HepG2 (cell line): ENCODE results near the gene ADM. TPM values are rescaled to one million over a fixed set of nuclear protein-coding genes. Genes with fewer than 3 reads are reported as not detected.

Source experiments
- EHMT2 ChIP-seq: fragments of 200-600 bp; sonication (generic); IDR thresholded peaks from 2 replicates; pipeline ENCODE4 v1.7.0; 2017; ENCODE audit warnings: antibody characterized with exemption, low read depth, low read length, borderline replicate concordance
- FOXK2 ChIP-seq: fragments of 450-650 bp; IDR thresholded peaks from 2 replicates; pipeline ENCODE4 v1.6.1; 2016
- GZF1 ChIP-seq: sonication (generic); formaldehyde crosslinking; IDR thresholded peaks from 2 replicates; pipeline ENCODE4 v1.5.1; 2020; ENCODE audit warnings: mild to moderate bottlenecking, missing genetic modification reagents
- HHEX ChIP-seq: IDR thresholded peaks from 2 replicates; pipeline ENCODE4 v1.6.1; 2016; ENCODE audit warnings: control low read depth
- JUND ChIP-seq: sonication (generic); formaldehyde crosslinking; IDR thresholded peaks from 2 replicates; pipeline ENCODE4 v1.8.0; 2022; ENCODE audit warnings: mild to moderate bottlenecking, missing genetic modification reagents
- MEIS2 ChIP-seq: sonication (generic); formaldehyde crosslinking; IDR thresholded peaks from 2 replicates; pipeline ENCODE4 v1.9.0; 2021; ENCODE audit warnings: mild to moderate bottlenecking, missing genetic modification reagents
- MTA1 ChIP-seq: sonication (generic); formaldehyde crosslinking; IDR thresholded peaks from 2 replicates; pipeline ENCODE4 v1.4.0; 2020; ENCODE audit warnings: missing genetic modification reagents, mild to moderate bottlenecking, borderline replicate concordance
- SPEN ChIP-seq: sonication (generic); formaldehyde crosslinking; IDR thresholded peaks from 2 replicates; pipeline ENCODE4 v1.5.1; 2020; ENCODE audit warnings: low read depth, mild to moderate bottlenecking, missing genetic modification reagents
- XRCC5 ChIP-seq: fragments of 200-400 bp; formaldehyde crosslinking; optimal IDR thresholded peaks from 2 replicates; pipeline ENCODE3; 2017; ENCODE audit warnings: mild to moderate bottlenecking, low read length
- ZBTB21 ChIP-seq: sonication (generic); formaldehyde crosslinking; IDR thresholded peaks from 2 replicates; pipeline ENCODE4 v1.4.0; 2020; ENCODE audit warnings: missing genetic modification reagents
- ZNF350 ChIP-seq: sonication (generic); formaldehyde crosslinking; IDR thresholded peaks from 2 replicates; pipeline ENCODE4 v1.4.0; 2020; ENCODE audit warnings: mild to moderate bottlenecking, low read depth, missing genetic modification reagents, borderline replicate concordance
- ZNF431 ChIP-seq: sonication (generic); formaldehyde crosslinking; IDR thresholded peaks from 2 replicates; pipeline ENCODE4 v1.9.0; 2022; ENCODE audit warnings: missing genetic modification reagents, low read depth, mild to moderate bottlenecking, borderline replicate concordance
- ZNF703 ChIP-seq: sonication (generic); formaldehyde crosslinking; IDR thresholded peaks from 2 replicates; pipeline ENCODE4 v1.5.1; 2020; ENCODE audit warnings: missing genetic modification reagents, mild to moderate bottlenecking, moderate library complexity, borderline replicate concordance
- polyA plus RNA-seq, 8 experiments: library from polyadenylated mRNA; depleted of rRNA in 3 of 8; stranded (reverse) in 7 of 8; unstranded in 1 of 8; fragments of >200 nt; fragmentation: Illumina TruSeq in 4 of 8; extraction: Trizol in 4 of 8; gene quantifications; 2 replicates each; pipeline versions ENCODE4 v1.2.1 to v1.2.3, GENCODE V29; 2011 to 2016; ENCODE audit warnings: low read depth in 4 of 8, missing spikeins in 1 of 8, mixed read lengths in 1 of 8; ENCODE audit not compliant: insufficient read depth in 1 of 8
- total RNA-seq, 5 experiments: library from RNA; depleted of rRNA; stranded (reverse); fragments of >200 nt; fragmentation: Illumina TruSeq; extraction: Trizol; gene quantifications; 2 replicates each; pipeline ENCODE4 v1.2.3, GENCODE V29; 2016; ENCODE audit warnings: low read depth in 1 of 5
- TF ChIP-seq, protein P1 (sequence below): sonication (generic); formaldehyde crosslinking; IDR thresholded peaks from 2 replicates; pipeline ENCODE4 v1.4.0; 2020; ENCODE audit warnings: missing genetic modification reagents, borderline replicate concordance
- TF ChIP-seq, protein P2 (sequence below): sonication (generic); formaldehyde crosslinking; IDR thresholded peaks from 2 replicates; pipeline ENCODE4 v1.4.0; 2020; ENCODE audit warnings: missing genetic modification reagents
- TF ChIP-seq, protein P3 (sequence below): sonication (generic); formaldehyde crosslinking; IDR thresholded peaks from 2 replicates; pipeline ENCODE4 v1.4.0; 2020; ENCODE audit warnings: missing genetic modification reagents
- TF ChIP-seq, protein P4 (sequence below): sonication (generic); formaldehyde crosslinking; IDR thresholded peaks from 2 replicates; pipeline ENCODE4 v1.4.0; 2020; ENCODE audit warnings: missing genetic modification reagents
- TF ChIP-seq, protein P5 (sequence below): fragments of 450-650 bp; IDR thresholded peaks from 2 replicates; pipeline ENCODE4 v1.6.1; 2017
- TF ChIP-seq, protein P6 (sequence below): IDR thresholded peaks from 2 replicates; pipeline ENCODE4 v1.6.1; 2018; ENCODE audit warnings: missing genetic modification reagents

The ADM gene
- total and polyA plus RNA-seq, 2 of the 13 experiments (the other 11 are each of a cell fraction or from before 2014, with no cell fraction given) = 10.7 to 26.1 TPM

DNA sequence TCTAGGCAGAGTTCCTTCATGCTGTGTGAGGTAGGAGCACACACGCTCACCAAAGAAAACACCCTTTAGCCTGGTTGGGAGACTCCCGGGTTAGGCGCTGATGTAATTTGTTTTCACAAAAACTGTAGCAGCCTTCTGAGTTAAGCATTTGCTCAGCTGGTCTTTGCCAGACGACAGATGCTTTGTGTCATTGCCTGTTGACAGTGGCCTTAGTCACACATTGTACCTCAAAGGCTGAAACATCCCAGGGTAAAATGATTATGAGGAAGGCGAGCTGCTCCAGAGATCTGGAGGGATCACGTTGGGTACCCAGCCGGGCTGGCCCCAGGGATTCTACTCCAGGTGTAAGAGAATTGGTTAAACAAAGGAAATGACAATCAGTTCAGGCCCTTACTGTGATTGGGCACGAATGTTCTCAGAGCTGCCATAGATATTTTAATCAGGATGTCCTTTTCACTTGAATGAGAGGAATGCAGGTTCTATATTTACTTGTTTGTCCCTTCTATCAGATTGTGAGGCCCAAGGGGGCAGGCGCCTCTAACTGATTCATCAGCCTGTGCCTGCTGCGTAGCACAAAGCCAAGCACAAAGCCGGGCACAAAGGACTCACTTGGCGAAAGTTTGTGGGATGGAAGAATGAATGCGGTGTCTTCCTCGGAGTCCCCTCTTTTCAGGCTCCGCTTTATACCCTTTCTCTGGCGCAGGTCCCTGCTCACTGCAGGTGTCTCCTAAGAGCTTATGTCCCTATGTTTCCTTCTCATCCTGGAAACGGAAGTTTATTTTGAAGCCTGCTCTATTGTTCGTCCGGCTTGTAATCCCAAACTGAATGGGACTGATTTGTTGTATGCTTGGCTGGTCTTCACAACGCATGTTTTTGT lies 47.1 kb downstream of the ADM start (continued):
- TF ChIP-seq, protein P1, sequence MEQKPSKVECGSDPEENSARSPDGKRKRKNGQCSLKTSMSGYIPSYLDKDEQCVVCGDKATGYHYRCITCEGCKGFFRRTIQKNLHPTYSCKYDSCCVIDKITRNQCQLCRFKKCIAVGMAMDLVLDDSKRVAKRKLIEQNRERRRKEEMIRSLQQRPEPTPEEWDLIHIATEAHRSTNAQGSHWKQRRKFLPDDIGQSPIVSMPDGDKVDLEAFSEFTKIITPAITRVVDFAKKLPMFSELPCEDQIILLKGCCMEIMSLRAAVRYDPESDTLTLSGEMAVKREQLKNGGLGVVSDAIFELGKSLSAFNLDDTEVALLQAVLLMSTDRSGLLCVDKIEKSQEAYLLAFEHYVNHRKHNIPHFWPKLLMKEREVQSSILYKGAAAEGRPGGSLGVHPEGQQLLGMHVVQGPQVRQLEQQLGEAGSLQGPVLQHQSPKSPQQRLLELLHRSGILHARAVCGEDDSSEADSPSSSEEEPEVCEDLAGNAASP (CRISPR knock-in tag) = peak; percentile 68
- TF ChIP-seq SPEN (CRISPR knock-in tag) = no peak
- peak; percentile 58; the same call in 1 of the 2 replicates for TF ChIP-seq MEIS2
- TF ChIP-seq, protein P2, sequence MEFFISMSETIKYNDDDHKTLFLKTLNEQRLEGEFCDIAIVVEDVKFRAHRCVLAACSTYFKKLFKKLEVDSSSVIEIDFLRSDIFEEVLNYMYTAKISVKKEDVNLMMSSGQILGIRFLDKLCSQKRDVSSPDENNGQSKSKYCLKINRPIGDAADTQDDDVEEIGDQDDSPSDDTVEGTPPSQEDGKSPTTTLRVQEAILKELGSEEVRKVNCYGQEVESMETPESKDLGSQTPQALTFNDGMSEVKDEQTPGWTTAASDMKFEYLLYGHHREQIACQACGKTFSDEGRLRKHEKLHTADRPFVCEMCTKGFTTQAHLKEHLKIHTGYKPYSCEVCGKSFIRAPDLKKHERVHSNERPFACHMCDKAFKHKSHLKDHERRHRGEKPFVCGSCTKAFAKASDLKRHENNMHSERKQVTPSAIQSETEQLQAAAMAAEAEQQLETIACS (CRISPR knock-in tag) = no peak
- TF ChIP-seq ZNF431 (CRISPR knock-in tag) = no peak
- no peak for TF ChIP-seq HHEX
- TF ChIP-seq GZF1 = no peak
- no peak for TF ChIP-seq FOXK2
- peak; percentile 77 for TF ChIP-seq ZBTB21
- TF ChIP-seq, protein P3, sequence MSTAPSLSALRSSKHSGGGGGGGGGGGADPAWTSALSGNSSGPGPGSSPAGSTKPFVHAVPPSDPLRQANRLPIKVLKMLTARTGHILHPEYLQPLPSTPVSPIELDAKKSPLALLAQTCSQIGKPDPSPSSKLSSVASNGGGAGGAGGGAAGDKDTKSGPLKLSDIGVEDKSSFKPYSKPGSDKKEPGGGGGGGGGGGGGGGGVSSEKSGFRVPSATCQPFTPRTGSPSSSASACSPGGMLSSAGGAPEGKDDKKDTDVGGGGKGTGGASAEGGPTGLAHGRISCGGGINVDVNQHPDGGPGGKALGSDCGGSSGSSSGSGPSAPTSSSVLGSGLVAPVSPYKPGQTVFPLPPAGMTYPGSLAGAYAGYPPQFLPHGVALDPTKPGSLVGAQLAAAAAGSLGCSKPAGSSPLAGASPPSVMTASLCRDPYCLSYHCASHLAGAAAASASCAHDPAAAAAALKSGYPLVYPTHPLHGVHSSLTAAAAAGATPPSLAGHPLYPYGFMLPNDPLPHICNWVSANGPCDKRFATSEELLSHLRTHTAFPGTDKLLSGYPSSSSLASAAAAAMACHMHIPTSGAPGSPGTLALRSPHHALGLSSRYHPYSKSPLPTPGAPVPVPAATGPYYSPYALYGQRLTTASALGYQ (CRISPR knock-in tag) = no peak
- no peak for TF ChIP-seq ZNF703 (CRISPR knock-in tag)
- TF ChIP-seq, protein P4, sequence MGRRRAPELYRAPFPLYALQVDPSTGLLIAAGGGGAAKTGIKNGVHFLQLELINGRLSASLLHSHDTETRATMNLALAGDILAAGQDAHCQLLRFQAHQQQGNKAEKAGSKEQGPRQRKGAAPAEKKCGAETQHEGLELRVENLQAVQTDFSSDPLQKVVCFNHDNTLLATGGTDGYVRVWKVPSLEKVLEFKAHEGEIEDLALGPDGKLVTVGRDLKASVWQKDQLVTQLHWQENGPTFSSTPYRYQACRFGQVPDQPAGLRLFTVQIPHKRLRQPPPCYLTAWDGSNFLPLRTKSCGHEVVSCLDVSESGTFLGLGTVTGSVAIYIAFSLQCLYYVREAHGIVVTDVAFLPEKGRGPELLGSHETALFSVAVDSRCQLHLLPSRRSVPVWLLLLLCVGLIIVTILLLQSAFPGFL = no peak
- TF ChIP-seq MTA1 = no peak
- peak; percentile 54 for TF ChIP-seq XRCC5
- TF ChIP-seq, protein P5, sequence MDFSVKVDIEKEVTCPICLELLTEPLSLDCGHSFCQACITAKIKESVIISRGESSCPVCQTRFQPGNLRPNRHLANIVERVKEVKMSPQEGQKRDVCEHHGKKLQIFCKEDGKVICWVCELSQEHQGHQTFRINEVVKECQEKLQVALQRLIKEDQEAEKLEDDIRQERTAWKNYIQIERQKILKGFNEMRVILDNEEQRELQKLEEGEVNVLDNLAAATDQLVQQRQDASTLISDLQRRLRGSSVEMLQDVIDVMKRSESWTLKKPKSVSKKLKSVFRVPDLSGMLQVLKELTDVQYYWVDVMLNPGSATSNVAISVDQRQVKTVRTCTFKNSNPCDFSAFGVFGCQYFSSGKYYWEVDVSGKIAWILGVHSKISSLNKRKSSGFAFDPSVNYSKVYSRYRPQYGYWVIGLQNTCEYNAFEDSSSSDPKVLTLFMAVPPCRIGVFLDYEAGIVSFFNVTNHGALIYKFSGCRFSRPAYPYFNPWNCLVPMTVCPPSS = no peak
- TF ChIP-seq EHMT2 = no peak
- TF ChIP-seq, protein P6, sequence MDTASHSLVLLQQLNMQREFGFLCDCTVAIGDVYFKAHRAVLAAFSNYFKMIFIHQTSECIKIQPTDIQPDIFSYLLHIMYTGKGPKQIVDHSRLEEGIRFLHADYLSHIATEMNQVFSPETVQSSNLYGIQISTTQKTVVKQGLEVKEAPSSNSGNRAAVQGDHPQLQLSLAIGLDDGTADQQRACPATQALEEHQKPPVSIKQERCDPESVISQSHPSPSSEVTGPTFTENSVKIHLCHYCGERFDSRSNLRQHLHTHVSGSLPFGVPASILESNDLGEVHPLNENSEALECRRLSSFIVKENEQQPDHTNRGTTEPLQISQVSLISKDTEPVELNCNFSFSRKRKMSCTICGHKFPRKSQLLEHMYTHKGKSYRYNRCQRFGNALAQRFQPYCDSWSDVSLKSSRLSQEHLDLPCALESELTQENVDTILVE (CRISPR knock-in tag) = no peak
- peak; percentile 42; the same call in 1 of the 2 replicates for TF ChIP-seq ZNF350 (CRISPR knock-in tag)
- 0 out of 2 replicates have a peak, but pooled peaks have one; percentile 43 for TF ChIP-seq JUND (CRISPR knock-in tag)
